HG03342 (cell line): ENCODE data around the gene SYNJ2.
"Not testable (repeated sequence)": the region's sequence is repeated elsewhere in the genome, so short reads cannot be mapped to it uniquely, and the experiment has no call there.

ENCODE experiments used
- ATAC-seq: cut with Tn5 transposase; IDR thresholded peaks from one replicate; pipeline ENCODE4 v1.9.1; 2021; ENCODE audit warnings: mild to moderate bottlenecking, moderate library complexity; ENCODE audit not compliant: unreplicated experiment

SYNJ2 gene, protein sequence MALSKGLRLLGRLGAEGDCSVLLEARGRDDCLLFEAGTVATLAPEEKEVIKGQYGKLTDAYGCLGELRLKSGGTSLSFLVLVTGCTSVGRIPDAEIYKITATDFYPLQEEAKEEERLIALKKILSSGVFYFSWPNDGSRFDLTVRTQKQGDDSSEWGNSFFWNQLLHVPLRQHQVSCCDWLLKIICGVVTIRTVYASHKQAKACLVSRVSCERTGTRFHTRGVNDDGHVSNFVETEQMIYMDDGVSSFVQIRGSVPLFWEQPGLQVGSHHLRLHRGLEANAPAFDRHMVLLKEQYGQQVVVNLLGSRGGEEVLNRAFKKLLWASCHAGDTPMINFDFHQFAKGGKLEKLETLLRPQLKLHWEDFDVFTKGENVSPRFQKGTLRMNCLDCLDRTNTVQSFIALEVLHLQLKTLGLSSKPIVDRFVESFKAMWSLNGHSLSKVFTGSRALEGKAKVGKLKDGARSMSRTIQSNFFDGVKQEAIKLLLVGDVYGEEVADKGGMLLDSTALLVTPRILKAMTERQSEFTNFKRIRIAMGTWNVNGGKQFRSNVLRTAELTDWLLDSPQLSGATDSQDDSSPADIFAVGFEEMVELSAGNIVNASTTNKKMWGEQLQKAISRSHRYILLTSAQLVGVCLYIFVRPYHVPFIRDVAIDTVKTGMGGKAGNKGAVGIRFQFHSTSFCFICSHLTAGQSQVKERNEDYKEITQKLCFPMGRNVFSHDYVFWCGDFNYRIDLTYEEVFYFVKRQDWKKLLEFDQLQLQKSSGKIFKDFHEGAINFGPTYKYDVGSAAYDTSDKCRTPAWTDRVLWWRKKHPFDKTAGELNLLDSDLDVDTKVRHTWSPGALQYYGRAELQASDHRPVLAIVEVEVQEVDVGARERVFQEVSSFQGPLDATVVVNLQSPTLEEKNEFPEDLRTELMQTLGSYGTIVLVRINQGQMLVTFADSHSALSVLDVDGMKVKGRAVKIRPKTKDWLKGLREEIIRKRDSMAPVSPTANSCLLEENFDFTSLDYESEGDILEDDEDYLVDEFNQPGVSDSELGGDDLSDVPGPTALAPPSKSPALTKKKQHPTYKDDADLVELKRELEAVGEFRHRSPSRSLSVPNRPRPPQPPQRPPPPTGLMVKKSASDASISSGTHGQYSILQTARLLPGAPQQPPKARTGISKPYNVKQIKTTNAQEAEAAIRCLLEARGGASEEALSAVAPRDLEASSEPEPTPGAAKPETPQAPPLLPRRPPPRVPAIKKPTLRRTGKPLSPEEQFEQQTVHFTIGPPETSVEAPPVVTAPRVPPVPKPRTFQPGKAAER (N-terminal part only)

DNA sequence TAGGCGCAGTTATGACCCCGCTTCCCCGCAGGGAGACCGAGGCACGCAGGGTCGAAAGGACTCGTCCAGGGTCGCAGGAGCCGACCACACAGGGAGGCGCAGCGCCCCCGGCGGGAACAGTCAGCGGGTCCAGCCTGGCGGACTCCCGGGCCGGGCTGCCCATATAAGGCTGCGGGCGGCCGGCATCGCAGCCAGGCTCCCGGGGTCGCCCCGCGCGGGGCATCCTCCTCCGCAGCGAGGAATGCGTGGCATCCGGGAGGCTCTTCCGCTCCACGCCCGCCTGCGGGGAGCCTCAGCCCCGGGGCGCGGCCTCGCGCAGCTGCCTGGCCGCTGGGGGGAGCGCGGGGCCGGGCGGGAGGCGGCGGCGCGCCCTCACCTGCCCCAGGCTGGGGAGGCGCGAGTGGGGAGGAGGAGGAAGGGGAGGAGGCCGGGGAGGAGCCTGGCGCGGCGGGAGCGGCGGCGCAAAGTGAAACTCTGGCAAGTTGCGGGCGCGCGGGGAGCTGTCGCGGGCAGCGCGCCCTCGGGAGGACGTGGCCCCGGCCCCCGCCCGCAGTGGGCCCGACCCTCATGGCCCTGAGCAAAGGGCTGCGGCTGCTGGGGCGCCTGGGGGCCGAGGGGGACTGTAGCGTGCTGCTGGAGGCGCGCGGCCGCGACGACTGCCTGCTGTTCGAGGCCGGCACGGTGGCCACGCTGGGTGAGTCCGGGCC, at the start of gene SYNJ2:
TSS of gene SYNJ2 (plus strand) at position 469 of the 707 bp plus-strand sequence. CDS start at position 568, 99 bp downstream.
- peak; percentile 75 for ATAC-seq

DNA sequence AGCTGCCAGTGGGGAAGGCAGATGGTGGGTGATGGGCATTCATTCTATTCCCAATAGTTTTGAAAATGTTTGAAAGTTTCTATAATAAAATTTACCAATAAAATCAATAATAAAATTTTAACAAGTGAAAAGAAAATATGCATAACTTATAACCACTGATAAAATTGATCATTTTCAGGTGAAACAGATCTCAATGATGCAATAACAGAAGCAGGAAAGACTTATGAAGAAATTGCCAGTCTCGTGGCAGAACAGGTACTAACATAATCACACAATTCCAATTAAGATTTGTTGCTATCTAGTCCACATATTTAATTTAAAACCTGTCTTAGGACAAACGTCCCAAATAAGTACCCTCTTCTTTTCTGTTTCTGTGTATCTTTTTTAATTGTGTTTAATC, 45.9 kb upstream of the SYNJ2 start:
- no peak for ATAC-seq

DNA sequence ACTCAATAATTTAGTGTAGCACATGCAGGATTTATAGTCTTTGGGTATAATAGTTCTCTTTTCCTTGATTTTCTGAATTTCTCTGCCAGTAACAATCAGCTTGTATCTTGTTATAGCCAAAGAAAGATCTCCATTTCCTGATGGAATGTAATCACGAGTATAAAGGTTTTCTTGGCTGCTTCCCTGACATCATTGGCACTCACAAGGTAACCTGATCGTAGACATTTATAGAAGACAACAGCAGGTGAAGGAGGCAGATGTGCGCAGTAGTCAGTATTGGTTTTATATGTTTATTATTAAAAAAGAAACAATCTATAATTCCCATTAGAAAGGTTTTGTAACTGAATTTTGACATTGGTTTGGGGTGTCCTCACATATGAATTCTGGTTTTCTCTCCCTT, 44.3 kb upstream of the SYNJ2 start:
- no peak for ATAC-seq

DNA sequence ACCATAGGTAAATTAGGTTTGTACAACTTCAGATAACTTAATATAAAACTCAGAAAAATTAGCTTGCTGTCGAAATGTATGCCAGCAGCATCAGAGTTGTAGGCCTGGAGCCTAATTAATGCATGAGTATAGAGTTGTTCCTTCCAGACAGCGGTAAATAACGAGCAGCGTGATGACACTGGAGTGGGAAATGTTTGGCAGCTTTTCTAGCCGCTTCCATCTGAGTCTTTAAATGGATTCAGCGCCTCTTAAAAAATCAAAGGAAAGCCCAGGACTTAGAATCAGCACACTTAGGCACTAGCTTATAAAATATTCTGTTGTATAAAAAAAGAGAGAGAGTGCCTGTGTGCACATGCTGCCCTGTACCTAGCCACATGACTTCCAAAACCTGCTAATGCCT, 43.7 kb upstream of the SYNJ2 start:
- no peak for ATAC-seq

DNA sequence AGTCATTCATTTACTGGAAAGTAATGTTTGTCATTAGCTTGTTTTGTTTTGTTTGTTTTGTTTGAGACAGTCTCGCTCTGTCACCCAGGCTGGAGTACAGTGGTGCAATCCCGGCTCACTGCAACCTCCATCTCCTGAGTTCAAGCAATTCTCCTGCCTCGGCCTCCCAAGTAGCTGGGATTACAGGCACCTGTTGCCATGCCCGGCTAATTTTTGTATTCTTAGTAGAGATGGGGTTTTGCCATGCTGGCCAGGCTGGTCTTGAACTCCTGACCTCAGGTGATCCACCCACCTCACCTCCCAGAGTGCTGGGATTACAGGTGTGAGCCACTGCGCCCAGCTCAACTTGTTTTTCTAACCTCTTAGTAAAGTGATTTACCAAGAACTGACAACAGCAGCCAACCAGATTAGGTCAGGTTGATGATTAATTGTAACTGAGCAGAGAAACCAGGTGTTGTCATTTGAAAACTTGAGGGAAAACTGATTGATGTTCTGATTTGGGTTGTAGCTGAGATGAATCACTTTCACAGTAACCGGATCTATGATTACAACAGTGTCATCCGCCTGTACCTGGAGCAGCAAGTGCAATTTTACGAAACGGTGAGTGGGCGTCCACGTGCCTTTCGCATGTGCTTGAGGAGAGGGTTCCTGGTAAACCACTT, 41.2 kb upstream of the SYNJ2 start:
- ATAC-seq: not testable (repeated sequence)

GRCh38 chr6:157941101-157941863, 40.4 kb upstream of the SYNJ2 start:
- ATAC-seq: no peak

GRCh38 chr6:157942351-157942750, 39.3 kb upstream of the SYNJ2 start:
- ATAC-seq: no peak

DNA sequence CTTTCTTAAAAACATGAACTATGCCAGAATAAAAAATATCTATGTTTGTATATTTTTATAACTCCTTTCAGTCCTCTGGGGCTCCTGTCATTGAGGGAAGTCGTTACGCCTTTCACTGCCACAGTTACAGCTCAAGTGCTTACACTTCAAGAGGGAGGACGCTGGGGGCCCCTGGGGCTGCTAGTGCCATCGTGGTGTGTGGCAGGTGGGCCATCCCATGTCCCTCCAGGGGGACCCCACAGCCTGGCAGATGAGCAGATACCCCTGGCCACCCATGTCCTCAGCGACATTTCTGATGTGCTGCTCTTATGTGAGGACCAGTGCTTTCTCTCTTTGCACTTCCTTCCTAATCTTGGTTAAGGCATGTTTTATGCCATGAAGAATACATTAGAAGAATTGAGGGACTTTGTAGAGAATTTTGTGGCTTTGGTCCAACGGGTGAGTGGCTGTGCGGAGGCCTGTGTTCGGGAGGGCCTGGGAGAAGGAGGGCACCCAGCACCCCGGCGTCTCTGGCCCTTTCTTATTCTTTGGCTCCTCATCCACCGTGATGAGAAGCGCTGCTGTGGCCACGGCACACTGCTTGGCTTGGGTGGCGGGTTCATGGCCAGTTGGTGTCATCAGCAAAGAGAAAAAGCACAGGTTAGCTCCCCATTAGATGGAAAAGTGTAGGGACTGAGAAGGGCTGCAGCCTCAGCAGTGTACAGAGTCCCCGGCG, 38.3 kb upstream of the SYNJ2 start:
- ATAC-seq: no peak

DNA sequence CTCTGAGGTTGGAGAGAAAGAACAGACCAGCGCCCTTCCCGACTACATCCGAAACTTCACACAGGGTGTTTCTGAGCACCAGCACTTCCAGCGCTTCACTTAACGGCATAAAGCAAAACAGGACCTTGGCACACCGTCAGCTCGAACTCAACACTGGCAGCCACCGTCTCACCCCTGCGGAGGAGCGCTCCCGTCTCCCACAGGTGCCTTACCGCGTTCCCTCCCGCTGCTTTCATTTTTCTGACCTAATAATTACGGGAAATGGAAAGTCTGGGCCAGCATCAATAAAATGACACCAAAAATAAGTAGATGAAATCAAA, 37.7 kb upstream of the SYNJ2 start:
- no peak for ATAC-seq

- ATAC-seq: no peak
Measured at GRCh38 chr6:157944983-157945931, 36.4 kb upstream of the SYNJ2 start.

- no peak for ATAC-seq
Measured at GRCh38 chr6:157946053-157946617, 35.5 kb upstream of the SYNJ2 start.

GRCh38 chr6:157946865-157947532, 34.7 kb upstream of the SYNJ2 start:
- ATAC-seq: no peak

GRCh38 chr6:157950899-157951298, 30.8 kb upstream of the SYNJ2 start:
- ATAC-seq: not testable (repeated sequence)

DNA sequence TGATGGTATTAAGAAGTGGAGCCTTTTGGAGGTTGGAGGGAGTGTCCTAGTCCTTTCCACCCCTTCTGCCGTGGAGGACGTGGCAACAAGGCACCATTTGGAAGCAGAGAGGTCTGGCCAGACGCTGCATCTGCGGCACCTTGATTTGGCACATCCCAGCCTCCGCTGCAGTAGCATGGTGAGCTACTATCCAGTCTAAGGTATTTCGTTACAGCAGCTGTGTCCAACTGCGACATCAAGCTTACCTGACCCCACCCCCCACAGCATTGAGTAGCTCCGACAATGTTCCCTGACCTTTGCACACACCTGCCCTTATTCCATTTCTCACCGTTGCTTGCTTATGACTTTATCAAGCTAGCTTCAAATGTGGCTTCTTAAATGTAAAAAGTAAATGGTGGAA, 29.8 kb upstream of the SYNJ2 start:
- no peak for ATAC-seq

- ATAC-seq: no peak
Measured at GRCh38 chr6:157952861-157953351, 28.8 kb upstream of the SYNJ2 start.

- no peak for ATAC-seq
Measured at GRCh38 chr6:157953580-157954091, 28.0 kb upstream of the SYNJ2 start.
